ENCODE measurements around the gene FARP1.

GRCh38 chr13:98144027-98144741, 1.3 kb downstream of the FARP1 start:
- no peak for TF ChIP-seq POLR2AphosphoS5 (IDR thresholded peaks at IDR 0.05; ENCODE audit: borderline replicate concordance, low read depth, low read length)
- TF ChIP-seq EZH2 (IDR thresholded peaks at IDR 0.05) = no peak
- no peak for TF ChIP-seq FOXP2 (optimal IDR thresholded peaks at IDR 0.05; ENCODE audit: control extremely low read depth, extremely low read length, insufficient read depth)

Measured in SK-N-MC (cell line).